Effector memory CD4-positive, alpha-beta T cell (primary cell): ENCODE data around the gene MCEMP1.
A peak's percentile ranks its signal among the peaks of the same experiment; 100 is the strongest.

Experiments
- DNase-seq, 3 donors: peaks; one replicate each; pipeline ENCODE4 v3.0.0-alpha.2; 2020
- H3K27ac ChIP-seq: 2 replicates; pipeline ENCODE4 v1.7.0; 2013; ENCODE audit warnings: mild to moderate bottlenecking, low read length, moderate library complexity; ENCODE audit not compliant: insufficient read depth, poor library complexity, severe bottlenecking
- H3K27me3 ChIP-seq: replicated peaks from 2 replicates; pipeline ENCODE4 v1.7.0; 2013; ENCODE audit warnings: mild to moderate bottlenecking, low read length; ENCODE audit not compliant: insufficient read depth, control insufficient read depth, poor library complexity, severe bottlenecking
- H3K36me3 ChIP-seq: 2 replicates; pipeline ENCODE4 v1.7.0; 2013; ENCODE audit warnings: mild to moderate bottlenecking, low read length, moderate library complexity; ENCODE audit not compliant: control insufficient read depth, insufficient read depth
- H3K4me1 ChIP-seq: 2 replicates; pipeline ENCODE4 v1.7.0; 2013; ENCODE audit warnings: low read length, mild to moderate bottlenecking; ENCODE audit not compliant: control insufficient read depth, insufficient read depth, poor library complexity, severe bottlenecking
- H3K4me3 ChIP-seq: 2 replicates; pipeline ENCODE4 v1.7.0; 2013; ENCODE audit warnings: low read length, low read depth, mild to moderate bottlenecking; ENCODE audit not compliant: insufficient read depth, poor library complexity, severe bottlenecking
- H3K9me3 ChIP-seq: 2 replicates; pipeline ENCODE4 v1.7.0; 2013; ENCODE audit warnings: mild to moderate bottlenecking, low read length, moderate library complexity; ENCODE audit not compliant: control insufficient read depth

The MCEMP1 gene

DNA sequence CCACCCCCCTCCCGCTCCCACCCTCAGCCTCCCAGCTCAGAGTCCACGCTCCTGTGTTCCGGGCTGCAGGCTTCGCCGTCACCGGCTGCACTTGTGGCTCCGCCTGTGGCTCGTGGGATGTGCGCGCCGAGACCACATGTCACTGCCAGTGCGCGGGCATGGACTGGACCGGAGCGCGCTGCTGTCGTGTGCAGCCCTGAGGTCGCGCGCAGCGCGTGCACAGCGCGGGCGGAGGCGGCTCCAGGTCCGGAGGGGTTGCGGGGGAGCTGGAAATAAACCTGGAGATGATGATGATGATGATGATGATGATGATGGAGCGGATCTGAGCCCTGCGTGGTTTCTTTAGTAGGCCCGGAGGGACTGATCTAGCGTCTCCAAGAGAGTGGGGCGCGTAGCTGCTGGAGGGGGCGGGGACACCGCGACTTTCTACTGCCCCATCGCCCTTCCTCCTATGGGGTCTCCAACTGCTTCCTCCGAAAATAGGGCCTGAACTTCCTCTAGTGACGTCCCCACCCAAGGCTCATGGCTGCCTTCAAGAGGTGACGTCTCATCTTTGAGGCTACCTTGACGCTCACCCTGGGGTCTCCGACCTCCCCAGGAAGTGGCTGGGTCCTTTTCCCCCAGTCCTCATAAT, 6.6 kb upstream of the MCEMP1 start:
- no peak overlapping the region for H3K27ac ChIP-seq
- H3K27me3 ChIP-seq = peaks cover 3% of the 10 kb centered on the region
- DNase-seq = no peak
- peaks cover 4% of the 10 kb centered on the region for H3K4me1 ChIP-seq
- H3K4me3 ChIP-seq = no peak overlapping the region
- H3K36me3 ChIP-seq = no peaks in the 10 kb centered on the region
- no peaks in the 10 kb centered on the region for H3K9me3 ChIP-seq

DNA sequence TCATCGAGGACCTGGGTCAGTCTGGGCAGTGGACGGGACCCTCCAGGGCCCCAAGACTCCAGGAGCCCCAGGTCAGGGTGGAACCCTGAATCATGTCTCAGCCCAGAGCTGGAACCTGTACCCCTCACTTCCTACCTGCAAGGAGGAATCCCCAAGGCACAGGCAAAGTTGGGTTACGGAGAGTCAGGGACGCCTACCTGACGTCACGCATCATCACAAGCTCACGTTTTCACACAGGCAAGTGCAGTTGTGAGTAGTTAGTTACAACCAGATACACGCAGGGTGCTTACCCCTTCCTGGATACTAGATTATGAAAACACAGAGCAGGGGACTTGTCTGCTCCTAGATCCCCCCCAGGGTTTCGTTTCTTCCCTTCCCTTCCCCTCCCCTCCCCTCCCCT, 6.1 kb upstream of the MCEMP1 start:
- Histone ChIP-seq H3K4me1 (peaks cover 4% of the 10 kb centered on the region), H3K27me3 (peaks cover 3% of the 10 kb centered on the region), H3K36me3 (no peaks in the 10 kb centered on the region), H3K27ac (no peak overlapping the region), H3K9me3 (no peaks in the 10 kb centered on the region), H3K4me3 (no peak overlapping the region)
- no peak for DNase-seq

DNA sequence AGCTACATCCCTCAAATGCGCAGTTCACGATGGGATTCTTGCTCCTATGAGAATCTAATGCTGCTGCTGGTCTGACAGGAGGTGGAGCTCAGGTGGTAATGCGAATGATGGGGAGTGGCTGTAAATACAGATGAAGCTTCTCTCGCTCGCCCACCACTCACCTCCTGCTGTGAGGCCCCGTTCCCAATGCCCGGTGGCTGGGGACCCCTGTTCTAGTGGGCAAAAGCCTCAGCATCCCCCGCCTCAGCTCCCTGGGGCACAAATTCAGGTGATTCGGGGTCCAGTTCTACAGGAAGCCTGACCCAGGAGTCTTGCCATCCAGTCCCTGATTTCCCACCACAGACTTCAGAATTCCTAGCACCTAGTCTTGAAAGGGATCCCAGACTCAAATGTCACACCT, 4.4 kb upstream of the MCEMP1 start:
- DNase-seq = no peak
- H3K9me3 ChIP-seq = no peaks in the 10 kb centered on the region
- H3K27ac ChIP-seq = no peak overlapping the region
- H3K36me3 ChIP-seq = no peaks in the 10 kb centered on the region
- H3K27me3 ChIP-seq = peaks cover 3% of the 10 kb centered on the region
- peaks cover 13% of the 10 kb centered on the region for H3K4me1 ChIP-seq
- no peak overlapping the region for H3K4me3 ChIP-seq

DNA sequence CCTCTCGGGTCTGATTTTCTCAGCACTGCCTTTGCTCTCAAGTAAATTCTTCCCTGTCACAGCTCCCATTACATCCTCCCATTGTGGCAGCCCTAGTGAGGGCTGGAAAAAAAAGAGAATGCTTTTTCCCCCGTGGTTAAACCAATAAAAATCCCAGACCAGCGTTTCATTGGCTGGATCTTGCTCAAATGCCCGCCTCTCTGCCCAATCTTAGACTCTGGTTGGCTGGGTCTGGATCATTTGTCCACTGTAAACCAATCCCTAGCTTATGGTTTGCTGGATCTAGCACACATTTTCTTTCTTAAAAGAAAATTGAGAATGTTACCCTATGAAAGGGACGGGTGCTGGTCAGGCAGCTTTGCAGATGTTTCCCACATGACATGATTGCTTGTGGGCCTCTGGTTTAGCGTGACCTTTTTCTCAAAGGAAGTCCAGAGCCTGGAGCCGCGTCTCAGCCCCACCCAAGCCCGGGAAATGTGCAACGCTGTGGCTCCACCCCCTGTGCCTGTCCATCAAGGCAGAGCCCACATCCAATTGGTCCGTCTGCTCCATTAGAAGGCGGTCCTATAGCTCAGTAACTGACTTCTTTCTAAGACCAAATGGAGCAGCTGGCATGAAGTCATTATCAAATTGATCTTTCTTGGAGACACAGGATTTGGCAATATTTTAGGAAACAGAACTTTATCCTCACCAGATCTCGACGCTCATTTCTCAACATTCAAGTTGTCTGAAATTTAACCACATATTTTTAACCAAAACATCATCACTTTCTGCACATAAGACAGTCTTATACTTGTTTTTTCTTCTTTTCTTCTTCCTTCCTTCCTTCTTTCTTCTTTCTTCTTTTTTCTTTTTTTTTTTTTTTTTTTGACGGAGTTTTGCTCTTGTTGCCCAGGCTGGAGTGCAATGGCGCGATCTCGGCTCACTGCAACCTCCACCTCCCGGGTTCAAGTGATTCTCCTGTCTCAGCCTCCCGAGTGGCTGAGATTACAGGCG, 2.6 kb upstream of the MCEMP1 start:
- Histone ChIP-seq H3K27ac (no peak overlapping the region), H3K27me3 (peaks cover 3% of the 10 kb centered on the region), H3K36me3 (no peaks in the 10 kb centered on the region), H3K9me3 (no peaks in the 10 kb centered on the region), H3K4me1 (peaks cover 18% of the 10 kb centered on the region), H3K4me3 (no peak overlapping the region)
- DNase-seq = no peak

DNA sequence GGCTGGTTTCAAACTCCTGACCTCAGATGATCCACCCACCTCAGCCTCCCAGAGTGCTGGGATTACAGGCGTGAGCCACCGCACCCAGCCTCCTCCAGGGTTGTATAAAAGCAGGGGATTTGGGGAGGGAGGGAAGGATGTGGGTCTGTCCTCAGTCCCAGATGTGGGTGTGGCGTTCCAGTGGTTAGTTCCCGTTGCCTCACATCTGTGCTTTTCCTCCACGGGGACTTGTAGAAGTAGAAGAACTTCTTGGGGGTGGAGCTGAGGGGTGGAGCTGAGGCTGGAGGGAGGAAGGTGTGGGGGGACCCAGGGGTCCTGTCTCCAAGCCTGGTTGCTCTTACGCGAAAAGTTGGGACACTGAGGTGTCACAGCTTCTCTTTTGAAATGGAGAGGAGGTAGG, 514 bp upstream of the MCEMP1 start:
- Histone ChIP-seq H3K27ac (no peak overlapping the region), H3K27me3 (no peaks in the 10 kb centered on the region), H3K4me1 (peaks cover 29% of the 10 kb centered on the region), H3K9me3 (no peaks in the 10 kb centered on the region), H3K4me3 (no peak overlapping the region), H3K36me3 (no peaks in the 10 kb centered on the region)
- no peak for DNase-seq

DNA sequence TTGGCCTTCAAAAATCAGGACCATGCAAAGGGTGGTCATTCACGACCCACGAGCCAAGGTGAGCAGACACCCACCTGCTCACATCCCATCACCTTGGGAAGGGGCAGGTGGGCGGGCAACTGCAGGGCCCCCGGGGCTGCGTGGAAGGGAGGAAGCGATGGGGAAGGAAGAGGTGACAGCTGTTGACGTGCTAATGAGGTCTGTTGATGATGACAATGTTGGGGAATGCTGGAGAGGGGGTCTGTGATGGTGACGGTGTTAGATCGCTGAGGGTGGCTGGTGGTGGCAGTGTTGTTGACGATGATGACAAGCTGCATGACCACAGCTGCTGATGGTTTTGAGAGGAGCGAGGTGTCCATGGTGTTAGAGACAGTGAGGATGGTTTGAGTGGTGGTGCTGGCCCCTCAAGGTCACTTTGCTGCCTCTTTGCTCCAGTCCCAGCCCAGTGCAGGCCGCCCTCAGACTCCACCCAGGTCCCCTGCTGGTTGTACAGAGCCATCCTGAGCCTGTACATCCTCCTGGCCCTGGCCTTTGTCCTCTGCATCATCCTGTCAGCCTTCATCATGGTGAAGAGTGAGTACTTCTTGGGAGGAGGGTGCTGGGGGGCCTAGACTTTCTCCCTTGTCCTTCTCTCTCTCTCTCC, 900 bp downstream of the MCEMP1 start:
- Histone ChIP-seq H3K27ac (no peak overlapping the region), H3K4me1 (peaks cover 37% of the 10 kb centered on the region), H3K36me3 (peaks cover 4% of the 10 kb centered on the region), H3K27me3 (no peaks in the 10 kb centered on the region), H3K9me3 (no peaks in the 10 kb centered on the region), H3K4me3 (no peak overlapping the region)
- no peak for DNase-seq

DNA sequence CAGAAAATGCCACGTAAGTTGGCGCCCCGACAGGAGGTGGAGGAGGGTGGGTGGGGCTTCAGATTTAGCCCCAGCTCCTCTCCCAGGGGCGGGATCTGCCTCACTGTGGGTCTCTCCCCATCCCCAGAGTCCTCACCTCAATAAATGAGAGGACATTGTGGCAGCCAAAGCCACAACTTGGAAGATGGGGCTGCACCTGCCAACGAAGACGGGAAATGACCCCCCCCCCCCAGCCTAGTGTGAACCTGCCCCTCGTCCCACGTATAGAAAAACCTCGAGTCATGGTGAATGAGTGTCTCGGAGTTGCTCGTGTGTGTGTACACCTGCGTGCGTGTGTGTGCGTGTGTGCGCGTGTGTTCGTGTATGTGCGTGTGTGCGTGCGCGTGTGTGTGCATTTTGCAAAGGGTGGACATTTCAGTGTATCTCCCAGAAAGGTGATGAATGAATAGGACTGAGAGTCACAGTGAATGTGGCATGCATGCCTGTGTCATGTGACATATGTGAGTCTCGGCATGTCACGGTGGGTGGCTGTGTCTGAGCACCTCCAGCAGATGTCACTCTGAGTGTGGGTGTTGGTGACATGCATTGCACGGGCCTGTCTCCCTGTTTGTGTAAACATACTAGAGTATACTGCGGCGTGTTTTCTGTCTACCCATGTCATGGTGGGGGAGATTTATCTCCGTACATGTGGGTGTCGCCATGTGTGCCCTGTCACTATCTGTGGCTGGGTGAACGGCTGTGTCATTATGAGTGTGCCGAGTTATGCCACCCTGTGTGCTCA, 2.3 kb downstream of the MCEMP1 start:
- no peaks in the 10 kb centered on the region for H3K9me3 ChIP-seq
- H3K27ac ChIP-seq = no peak overlapping the region
- H3K4me3 ChIP-seq = no peak overlapping the region
- H3K27me3 ChIP-seq = no peaks in the 10 kb centered on the region
- H3K4me1 ChIP-seq = peaks cover 37% of the 10 kb centered on the region
- peak; percentile 50 to 60 (median 51) for DNase-seq
- peaks cover 7% of the 10 kb centered on the region for H3K36me3 ChIP-seq

DNA sequence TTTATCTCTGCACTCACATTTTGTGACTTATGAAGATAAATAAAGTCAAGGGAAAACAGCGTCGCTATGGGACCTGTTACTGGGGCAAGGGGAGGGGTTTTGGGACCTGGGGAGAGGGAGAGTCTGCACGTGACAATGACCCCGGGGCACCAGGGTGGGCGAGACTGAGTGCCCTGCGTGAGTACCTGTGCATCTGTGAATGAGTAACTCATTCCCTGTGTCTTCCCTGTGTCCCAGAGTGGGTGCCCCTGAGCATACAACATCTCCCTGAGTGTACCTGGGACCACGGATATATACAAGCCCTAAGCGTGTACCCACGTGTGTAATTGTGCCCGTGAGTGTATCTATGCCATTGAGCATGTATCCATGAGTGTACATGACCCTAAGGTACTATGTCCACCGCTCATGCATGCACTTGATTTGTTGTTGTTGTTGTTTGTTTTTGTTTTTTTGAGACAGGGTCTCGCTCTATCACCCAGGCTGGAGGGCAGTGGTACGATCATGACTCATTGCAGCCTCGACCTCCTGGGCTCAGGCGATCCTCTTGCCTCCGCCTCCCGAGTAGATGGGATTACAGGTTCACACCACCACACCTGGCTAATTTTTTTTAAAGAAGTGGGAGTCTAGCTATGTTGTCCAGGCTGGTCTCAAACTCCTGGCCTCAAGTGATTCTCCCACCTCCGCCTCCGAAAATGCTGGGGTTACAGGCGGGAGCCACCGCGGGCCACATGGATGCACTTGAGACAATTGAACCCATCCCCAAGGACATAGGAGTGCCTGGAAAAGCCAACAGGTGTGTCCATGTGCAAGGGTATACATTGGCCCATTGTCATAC, 3.1 kb downstream of the MCEMP1 start:
- peaks cover 37% of the 10 kb centered on the region for H3K4me1 ChIP-seq
- no peaks in the 10 kb centered on the region for H3K27me3 ChIP-seq
- peaks cover 7% of the 10 kb centered on the region for H3K36me3 ChIP-seq
- H3K4me3 ChIP-seq = peak overlapping the region; percentile 99
- H3K9me3 ChIP-seq = no peaks in the 10 kb centered on the region
- DNase-seq = no peak
- no peak overlapping the region for H3K27ac ChIP-seq
